H54 (cell line): ENCODE results near the gene PDE7B.
"Not testable (repeated sequence)": the region's sequence is repeated elsewhere in the genome, so short reads cannot be mapped to it uniquely, and the experiment has no call there.

Experiments used
- DNase-seq: peaks from one replicate; pipeline ENCODE4 v3.0.0; 2011; ENCODE audit warnings: low spot score, mixed read lengths; ENCODE audit not compliant: insufficient read length
- FAIRE-seq: peaks from 3 replicates; lab custom pipeline; 2011; peaks lifted over from hg19 to GRCh38; lab: Jason Lieb, UNC
- POLR2A ChIP-seq: IDR thresholded peaks from 2 replicates; pipeline ENCODE4 v1.6.1; 2011; ENCODE audit warnings: low read depth, mild to moderate bottlenecking, low read length

PDE7B gene

DNA sequence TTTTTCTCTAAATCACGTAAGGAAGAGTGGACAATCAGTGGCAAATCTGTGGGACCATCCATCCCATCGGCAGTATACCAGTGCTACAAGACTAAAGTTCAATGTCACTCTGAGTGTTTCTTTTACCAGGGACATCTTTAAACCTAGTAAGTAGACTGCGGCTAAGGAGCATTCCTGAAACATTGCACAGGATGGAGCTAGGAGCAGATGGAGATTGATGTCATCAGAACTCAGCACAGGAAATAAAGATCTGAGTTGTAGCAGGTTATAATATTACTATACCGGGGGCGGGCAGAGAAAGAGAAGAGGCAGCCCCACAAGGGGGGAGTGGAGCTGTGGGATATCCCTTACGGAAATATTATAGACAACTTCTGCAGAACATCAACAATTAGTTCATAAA lies 236.5 kb downstream of the PDE7B start:
- DNase-seq (no peak), FAIRE-seq (no peak)
- no peak for TF ChIP-seq POLR2A

DNA sequence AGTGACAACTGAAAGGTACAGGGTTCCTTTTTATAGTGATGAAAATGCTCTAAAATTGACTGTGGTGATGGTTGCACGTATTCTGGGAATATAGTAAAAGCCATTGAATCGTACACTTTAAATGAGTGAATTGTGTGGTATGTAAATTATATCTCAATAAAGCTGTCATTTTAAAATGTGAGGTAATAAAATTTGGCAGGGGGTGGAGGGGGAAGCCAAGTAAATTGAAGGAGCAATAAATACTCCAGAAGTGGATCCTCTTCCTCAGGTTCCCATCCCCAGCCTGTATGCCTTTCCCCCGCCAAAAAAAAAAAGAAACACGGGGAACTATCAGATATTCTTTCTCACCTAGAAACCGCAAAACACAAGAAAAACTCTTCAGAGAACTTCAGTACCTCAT lies 237.2 kb downstream of the PDE7B start:
- no peak for TF ChIP-seq POLR2A
- FAIRE-seq: no peak
- no peak for DNase-seq

DNA sequence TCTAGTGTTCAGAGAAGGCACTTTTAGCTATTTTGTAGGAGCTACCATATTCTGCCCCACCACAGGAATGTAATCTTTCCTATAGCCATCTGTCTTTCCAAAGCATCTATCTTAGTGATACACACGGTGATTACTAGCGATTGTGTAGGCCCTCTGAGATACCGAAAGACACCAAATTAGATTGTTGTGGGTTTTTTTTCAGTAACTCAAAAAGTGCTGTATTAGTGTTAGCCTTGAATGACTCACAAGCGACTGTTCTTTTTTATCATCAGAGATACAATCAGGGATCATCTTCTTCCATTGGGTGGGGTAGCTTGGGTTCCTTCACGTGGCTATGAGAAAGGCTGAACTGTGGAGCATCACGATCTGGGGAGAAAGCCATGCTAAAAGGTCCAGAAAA lies 238.4 kb downstream of the PDE7B start:
- DNase-seq: no peak
- FAIRE-seq: no peak
- TF ChIP-seq POLR2A: no peak

DNA sequence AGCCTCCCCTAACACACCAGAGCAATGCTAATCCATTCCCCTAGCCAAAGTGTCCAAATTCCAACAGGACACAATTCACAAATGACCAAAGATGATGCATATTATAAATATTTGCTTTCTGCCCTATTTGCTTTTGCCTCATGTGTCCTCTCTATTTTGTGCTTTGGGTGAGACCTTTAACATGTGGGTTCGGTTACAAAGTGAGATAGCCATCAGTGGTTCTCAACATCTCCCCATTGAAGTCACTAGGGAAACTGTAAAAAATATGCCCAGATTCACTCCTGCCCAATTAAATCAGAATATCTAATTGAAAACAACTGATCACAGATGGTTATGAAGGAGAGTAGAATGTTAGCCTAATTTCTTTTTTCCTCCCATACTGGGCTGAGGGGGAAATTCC lies 239.4 kb downstream of the PDE7B start:
- no peak for TF ChIP-seq POLR2A
- FAIRE-seq (no peak), DNase-seq (no peak)

DNA sequence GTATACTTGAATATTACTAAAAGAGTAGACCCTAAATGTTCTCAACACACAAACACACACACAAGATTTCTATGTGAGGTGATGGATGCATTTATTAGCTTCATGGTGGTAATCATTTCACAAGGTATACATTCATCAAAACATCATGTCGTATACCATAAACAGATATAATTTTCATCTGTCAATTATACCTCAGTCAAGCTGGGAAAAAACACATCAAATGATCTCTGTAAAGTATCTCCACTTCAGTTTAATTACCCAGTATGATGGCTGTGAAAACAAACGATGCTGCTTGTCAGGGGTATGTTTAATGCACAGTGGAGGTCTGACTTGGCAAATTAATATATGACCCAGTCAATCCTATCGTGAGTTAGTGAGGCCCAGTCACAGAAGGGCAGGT lies 241.4 kb downstream of the PDE7B start:
- no peak for FAIRE-seq
- DNase-seq: no peak
- no peak for TF ChIP-seq POLR2A

DNA sequence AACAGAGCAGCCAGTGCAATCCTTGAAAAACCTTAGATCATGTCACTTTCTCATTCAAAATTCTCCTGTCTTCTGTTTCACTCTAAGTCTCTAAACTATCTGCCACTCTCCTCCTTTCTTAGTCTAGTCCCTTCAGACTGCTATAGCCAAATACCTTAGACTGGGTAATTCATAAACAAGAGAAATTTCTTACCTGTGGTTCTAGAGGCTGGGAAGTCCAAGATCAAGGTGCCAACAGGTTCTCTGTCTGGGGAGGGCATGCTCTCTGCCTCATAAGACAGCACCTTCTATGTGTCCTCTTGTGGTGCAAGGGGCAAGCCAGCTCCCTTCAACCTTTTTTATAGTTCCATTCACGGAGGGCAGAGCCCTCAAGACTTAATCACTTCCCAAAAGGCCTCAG lies 242.3 kb downstream of the PDE7B start:
- DNase-seq: no peak
- FAIRE-seq: no peak

DNA sequence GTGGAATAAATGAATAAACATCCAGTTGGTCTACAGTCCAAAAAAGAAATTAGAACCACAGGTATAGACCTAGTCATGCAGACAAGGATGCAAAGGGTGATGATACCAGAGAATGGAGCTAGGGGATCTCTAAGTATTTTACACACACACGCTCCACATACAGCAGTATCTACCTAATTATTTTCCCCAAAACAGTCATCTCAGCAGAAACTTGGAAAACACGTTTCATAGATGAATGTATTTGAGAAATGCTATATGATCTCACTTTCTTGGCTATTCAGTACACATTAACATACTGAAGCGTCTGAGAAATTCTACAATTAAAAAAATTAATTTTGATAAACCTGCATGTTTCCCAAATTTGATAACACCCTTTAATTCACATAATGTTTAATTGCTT lies 243.3 kb downstream of the PDE7B start:
- FAIRE-seq (no peak), DNase-seq (no peak)
- TF ChIP-seq POLR2A: no peak

More for the DNA sequence above, 242.3 kb downstream of the PDE7B start:
- TF ChIP-seq POLR2A: no peak

DNA sequence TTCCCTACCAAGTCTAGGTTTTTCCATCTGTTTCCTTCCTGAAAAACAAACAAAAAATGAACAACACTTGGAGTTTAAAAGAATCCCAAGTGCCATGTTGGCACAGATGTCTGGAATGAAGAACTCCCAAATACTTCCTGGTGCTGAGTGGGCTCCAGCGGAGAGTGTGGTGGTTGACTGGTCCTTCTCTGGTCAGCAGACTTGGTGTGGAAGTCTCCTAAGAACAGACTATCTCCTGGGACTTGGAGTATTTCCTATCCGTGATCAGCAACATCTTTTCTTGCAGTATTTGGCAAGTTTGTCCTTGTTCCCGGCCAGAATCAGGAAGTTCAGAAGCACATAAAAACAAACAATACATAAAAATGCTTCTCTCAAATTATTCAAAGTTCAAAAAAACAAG lies 244.5 kb downstream of the PDE7B start:
- TF ChIP-seq POLR2A: no peak
- no peak for DNase-seq
- no peak for FAIRE-seq

DNA sequence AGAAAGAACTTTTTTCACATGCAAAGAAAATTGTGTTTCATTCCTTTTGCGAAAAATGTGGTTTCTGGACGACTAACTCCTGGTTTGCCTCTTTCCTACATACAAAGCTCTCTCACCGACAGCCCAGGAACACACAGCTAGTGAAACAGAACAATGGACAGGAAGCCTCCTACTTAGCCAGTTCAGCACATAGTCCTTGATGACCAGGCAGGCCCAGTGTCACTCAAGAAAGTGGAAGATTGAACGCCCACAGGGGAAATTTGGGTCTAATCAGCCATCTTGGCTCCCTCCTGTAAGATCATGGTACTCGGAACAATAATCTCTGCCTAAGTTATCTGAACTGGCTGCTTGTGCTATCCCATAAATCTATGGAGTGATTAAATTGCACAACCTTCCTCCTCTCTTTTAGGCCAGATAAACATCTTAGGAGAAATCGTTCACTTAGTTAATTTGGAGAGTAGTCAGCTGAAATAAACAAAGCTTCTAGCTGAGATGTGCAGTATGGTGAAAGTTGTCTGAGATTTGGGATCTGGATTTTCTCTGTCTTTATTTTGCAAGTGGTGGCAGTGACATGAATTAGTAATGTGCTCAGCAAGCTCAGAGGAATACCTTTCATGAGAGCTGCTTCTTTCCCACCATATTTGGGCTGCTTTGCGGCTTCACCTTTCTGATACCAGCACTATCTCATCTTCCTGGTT lies 251.6 kb downstream of the PDE7B start:
- no peak for DNase-seq
- TF ChIP-seq POLR2A: no peak
- no peak for FAIRE-seq

DNA sequence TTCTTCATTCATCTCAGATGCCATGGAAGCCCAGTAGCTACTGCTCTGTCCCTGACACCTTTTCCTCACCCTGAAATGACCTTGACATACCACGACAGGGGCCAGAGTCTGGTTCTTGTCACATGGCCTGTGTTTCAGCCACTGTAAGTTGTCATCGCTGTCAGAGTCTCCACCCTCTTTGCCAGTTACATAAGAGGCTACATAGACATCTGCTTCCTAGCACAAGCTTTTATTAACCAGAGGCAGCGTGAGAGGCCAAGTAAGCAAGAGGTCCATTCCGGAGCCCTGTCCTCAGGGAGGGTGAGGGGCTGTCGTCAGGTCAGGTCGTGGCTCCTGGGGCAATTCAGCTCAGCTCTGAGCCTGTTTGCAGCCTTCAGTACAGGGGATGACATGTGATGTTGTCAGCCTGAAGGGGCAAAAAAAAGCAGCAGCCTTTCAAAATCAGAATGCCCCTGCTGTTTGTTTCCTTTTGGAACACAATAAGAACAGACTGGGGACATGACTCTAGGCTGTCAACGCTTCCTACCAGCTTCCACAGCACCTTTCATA lies 252.3 kb downstream of the PDE7B start:
- DNase-seq (no peak), FAIRE-seq (no peak)
- TF ChIP-seq POLR2A: no peak

DNA sequence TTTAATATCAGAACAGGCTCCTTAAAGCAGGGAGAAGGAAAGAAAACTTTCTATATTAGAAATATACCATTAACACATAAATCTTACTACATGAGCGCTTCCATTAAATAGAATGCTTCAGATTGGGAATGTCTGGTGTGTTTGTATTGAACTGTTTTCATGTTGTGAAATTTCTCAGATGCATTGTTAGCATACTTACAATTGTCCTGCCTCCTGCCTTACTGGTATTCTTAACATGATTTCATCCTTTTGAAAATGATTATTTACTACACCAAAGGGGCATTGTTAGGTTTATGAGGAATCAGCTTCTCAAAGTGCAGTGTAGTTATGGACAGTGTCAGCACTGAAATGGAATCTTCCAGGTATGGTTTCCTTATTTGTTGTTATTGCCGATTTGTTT lies 253.1 kb downstream of the PDE7B start:
- TF ChIP-seq POLR2A: no peak
- DNase-seq (no peak), FAIRE-seq (no peak)

DNA sequence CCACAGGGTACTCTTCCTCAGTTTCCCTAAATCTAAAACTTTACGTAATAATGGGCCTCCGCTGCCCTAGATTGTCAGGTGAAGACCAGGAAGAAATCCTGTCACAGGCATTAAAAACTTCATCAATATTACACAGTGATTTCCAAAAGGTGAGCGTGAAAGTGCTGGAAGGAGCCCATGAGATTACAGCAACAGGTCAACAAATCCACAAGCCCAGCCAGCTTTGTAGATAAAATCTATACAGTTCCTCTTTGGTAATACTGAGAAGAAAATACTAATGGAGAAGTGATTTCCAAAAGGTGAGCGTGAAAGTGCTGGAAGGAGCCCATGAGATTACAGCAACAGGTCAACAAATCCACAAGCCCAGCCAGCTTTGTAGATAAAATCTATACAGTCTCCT lies 254.3 kb downstream of the PDE7B start:
- not testable (repeated sequence) for FAIRE-seq, DNase-seq

DNA sequence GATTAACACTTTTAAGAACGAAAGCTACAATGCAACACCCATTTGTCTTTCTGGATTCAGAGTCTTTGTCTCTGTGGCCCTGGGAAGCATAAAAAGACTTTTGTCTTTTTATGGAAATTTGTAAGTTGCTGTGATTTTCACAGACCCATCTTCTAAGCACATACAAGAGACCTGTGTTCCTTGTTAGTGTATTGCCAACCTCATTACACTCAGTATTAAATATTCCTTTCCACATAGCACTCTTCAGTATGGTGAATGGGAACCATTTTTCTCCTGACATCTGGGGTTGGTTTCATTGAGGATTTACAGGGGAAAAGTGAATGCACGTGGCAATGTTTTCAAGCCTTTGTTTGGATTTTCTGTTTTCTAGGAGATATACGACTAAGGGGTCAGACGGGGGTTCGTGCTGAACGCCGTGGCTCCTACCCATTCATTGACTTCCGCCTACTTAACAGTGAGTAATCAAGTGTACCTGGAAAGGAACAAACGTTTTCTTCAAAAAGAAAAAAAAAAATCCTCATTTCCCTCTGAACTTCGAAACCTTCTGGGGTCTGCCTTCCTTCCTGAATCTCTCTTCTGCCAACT lies 257.0 kb downstream of the PDE7B start:
- no peak for TF ChIP-seq POLR2A
- no peak for FAIRE-seq

DNA sequence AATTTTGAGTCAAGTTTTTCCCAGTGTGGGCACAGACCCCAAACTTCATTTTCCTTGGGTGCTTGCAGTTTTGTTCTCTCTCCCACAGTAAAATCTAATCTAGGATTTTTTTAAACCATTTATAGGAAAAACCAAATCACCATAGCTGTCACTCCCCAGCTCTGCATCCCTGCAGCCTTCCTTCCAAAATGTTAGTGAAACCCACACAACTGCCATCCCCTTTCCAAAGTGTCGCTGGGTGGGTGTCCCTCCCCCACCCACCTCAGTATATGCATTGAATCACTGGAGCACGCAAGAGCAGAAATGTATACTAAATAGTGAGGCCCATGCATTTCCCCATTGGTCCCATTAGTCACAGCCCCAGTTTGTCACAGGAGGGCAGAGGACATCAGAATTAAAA lies 260.3 kb downstream of the PDE7B start:
- no peak for FAIRE-seq
- TF ChIP-seq POLR2A: no peak
- DNase-seq: no peak

More for the DNA sequence above, 257.0 kb downstream of the PDE7B start:
- DNase-seq: no peak

DNA sequence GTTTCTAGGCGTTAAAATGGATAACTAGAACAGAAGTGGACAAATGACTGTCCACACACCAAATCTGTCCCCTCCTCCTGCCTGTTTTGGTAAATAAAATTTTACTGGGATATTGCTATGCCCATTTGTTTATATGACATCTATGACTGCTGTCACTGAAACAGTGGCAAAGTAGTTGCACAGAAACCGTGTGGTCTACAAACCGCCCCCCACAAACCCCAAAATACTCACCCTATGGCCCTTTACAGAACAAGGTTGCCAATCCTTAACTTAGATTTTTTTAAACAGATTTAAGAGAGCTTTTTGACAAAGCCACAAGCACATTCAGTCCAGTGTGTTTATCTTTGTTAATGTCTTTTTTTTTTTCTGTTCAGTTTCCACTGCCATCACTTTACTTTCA lies 260.8 kb downstream of the PDE7B start:
- no peak for DNase-seq
- no peak for TF ChIP-seq POLR2A
- FAIRE-seq: no peak
